GM15510 (cell line): ENCODE data around the gene DOK6.

Experiments used
- POLR2A ChIP-seq: IDR thresholded peaks from 3 replicates; pipeline ENCODE4 v1.6.1; 2011; ENCODE audit warnings: borderline replicate concordance; ENCODE audit not compliant: insufficient read length; ENCODE audit errors: extremely low read depth

The DOK6 gene

GRCh38 chr18:69401972-69402532 lies 1.4 kb downstream of the DOK6 start:
- no peak for TF ChIP-seq POLR2A

DNA sequence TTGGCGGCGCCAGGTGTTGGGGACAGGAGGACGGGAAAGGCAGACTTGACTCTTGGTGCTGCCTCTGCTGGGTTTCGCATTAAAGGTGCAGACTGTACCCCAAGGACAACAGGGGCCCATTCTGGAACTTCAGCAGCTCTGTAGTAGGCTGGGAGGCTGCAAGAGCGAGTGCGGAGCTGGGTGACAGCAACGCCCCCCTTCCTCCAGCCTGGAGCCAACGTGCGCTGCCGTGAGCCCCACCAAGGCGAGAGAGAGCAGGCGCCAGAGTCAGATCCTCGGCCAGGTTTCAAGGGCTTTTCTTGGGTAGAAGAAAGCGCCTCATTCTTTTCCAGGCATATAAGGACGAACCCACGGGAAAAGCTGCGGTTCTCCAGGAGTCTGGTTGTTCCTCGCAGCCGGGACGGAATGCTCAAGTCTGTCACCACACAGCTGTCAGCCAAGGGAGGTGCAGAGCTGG lies 1.9 kb downstream of the DOK6 start:
- no peak for TF ChIP-seq POLR2A

- TF ChIP-seq POLR2A: no peak
These were observed 7.8 kb downstream of the DOK6 start for GRCh38 chr18:69408522-69408921.

GRCh38 chr18:69411199-69411598 lies 10.5 kb downstream of the DOK6 start:
- TF ChIP-seq POLR2A: no peak

- no peak for TF ChIP-seq POLR2A
These were observed 13.5 kb downstream of the DOK6 start for GRCh38 chr18:69414184-69414583.

- TF ChIP-seq POLR2A: no peak
These were observed 32.2 kb downstream of the DOK6 start for GRCh38 chr18:69432847-69433246.

- no peak for TF ChIP-seq POLR2A
These were observed 34.3 kb downstream of the DOK6 start for GRCh38 chr18:69435000-69435399.

GRCh38 chr18:69444221-69444620 lies 43.5 kb downstream of the DOK6 start:
- no peak for TF ChIP-seq POLR2A

DNA sequence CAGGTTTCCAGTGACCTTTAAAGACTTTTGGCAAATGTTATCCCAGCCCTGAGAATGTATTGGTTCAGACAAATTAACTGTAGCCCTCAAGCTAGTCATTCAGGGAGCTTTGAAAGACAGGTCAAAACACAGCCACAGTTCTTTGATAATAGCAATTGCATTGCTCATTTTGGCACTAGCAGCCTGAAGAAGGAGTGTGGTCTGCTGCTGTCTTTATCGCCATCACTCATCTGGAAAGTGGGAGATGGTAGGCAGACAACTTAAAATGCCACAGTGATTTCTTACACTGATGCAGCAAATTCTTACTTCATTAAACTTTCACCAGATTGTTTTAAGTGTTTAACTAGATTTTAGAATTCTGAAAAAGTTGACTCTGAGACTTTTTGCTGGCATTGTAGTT lies 47.2 kb downstream of the DOK6 start:
- TF ChIP-seq POLR2A: no peak

DNA sequence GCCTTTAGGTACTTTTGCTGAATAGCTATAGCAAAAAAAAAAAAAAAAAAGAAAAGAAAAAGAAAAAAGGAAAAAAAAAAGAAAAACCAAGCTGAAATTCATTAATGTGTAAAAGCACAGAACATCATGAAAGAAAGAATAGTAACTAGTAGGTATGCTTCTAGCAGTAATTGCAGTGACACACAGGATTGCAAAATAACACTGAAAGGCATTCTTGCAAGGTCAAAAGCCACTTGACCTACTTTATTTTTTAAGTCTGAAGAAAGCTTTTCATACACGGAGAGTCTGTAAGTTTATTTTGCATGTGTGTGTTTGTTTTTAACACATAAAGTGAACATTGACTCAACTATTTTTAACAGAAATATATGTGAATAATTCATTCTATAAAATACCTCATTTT lies 54.4 kb downstream of the DOK6 start:
- no peak for TF ChIP-seq POLR2A

DNA sequence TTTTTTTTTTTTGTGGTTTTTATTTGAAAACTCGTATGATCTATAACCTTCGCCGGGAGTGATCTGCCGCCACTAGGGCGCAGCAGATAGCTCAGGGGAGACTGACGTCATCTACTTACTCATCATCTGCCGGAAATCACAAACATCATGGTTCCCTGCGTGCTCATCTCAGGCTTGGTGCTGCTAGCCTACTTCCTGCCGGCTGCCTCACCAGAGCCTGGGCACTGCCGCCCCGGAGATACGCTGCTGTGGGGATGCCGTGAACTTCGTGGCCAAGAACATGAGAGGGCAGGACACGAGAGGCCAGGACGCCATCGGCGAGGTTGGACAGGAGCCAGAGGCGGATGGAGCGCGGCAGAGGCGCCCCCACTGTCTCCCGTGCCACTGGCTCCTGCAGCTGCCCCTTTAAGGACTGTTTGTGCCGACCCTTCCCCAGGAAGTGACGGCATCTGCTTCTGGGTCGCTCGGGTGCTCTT lies 68.8 kb downstream of the DOK6 start:
- no peak for TF ChIP-seq POLR2A

DNA sequence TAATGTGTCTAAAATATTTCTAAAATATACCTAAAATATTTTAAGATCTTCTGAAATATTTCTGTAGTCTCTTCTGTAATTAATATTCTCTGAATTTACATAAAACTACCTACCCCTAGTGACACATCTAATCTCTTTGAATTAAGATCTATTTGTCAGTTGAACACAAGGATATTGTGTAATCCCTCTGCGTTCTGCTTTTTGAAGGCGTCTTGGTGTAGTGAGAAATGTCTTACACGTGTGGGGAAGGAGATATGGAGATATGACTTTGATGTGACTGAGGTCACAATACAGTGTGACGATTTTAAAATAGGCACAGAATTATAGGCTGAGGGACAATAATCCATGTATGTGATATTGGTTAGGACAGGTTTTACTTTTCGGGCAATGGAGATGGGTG lies 79.8 kb downstream of the DOK6 start:
- TF ChIP-seq POLR2A: no peak

- no peak for TF ChIP-seq POLR2A
These were observed 82.9 kb downstream of the DOK6 start for GRCh38 chr18:69483574-69483973.

- TF ChIP-seq POLR2A: no peak
These were observed 84.2 kb downstream of the DOK6 start for GRCh38 chr18:69484699-69485396.

- TF ChIP-seq POLR2A: no peak
These were observed 87.1 kb downstream of the DOK6 start for GRCh38 chr18:69487488-69488394.
